WTC11 (cell line): ENCODE results near the gene LIF. TPM values are rescaled to one million over a fixed set of nuclear protein-coding genes. Genes with fewer than 3 reads are reported as not detected.

Source experiments
- ATAC-seq: fragments of 200-7000 bp; cut with Tn5 transposase; 2 replicates; pipeline ENCODE4 v1.10.0; 2021; ENCODE audit warnings: mild to moderate bottlenecking, moderate library complexity
- CTCF ChIA-PET: fragments of 300-600 bp; sonication (Branson Sonifier 250); formaldehyde crosslinking; loops from one replicate; lab custom pipeline; 2021; ENCODE audit warnings: antibody characterized with exemption; lab: Charles Lee
- POLR2A ChIA-PET: fragments of 350-600 bp; sonication (Branson Sonifier 250); formaldehyde crosslinking; loops from one replicate; lab custom pipeline; 2021; ENCODE audit warnings: antibody characterized with exemption; lab: Charles Lee
- DNase-seq: peaks from one replicate; pipeline ENCODE4 v3.0.0; 2021; ENCODE audit warnings: low spot score
- H3K27ac Mint-ChIP-seq: 2 replicates; pipeline ENCODE4 v1.8.0; 2021; ENCODE audit warnings: mixed read lengths
- H3K27me3 Mint-ChIP-seq: 2 replicates; pipeline ENCODE4 v1.8.0; 2021; ENCODE audit warnings: low read depth, mild to moderate bottlenecking, moderate library complexity, mixed read lengths
- H3K36me3 Mint-ChIP-seq: 2 replicates; pipeline ENCODE4 v1.8.0; 2021; ENCODE audit warnings: mixed read lengths
- H3K4me1 Mint-ChIP-seq: 2 replicates; pipeline ENCODE4 v1.8.0; 2022; ENCODE audit warnings: mixed read lengths
- H3K4me3 Mint-ChIP-seq: 2 replicates; pipeline ENCODE4 v1.8.0; 2021; ENCODE audit warnings: mild to moderate bottlenecking, moderate library complexity, mixed read lengths
- H3K9me3 Mint-ChIP-seq: 2 replicates; pipeline ENCODE4 v1.8.0; 2021; ENCODE audit warnings: mixed read lengths
- GABPB1 ChIP-seq: sonication (generic); formaldehyde crosslinking; IDR thresholded peaks from 2 replicates; pipeline ENCODE4 v1.8.1; 2023; ENCODE audit warnings: mild to moderate bottlenecking, missing genetic modification reagents
- NFATC4 ChIP-seq: fragments of 250-450 bp; sonication (Bioruptor Pico); IDR thresholded peaks from 2 replicates; pipeline ENCODE4 v1.9.0; 2021; ENCODE audit warnings: mild to moderate bottlenecking
- NFE2L1 ChIP-seq: sonication (generic); formaldehyde crosslinking; IDR thresholded peaks from 2 replicates; pipeline ENCODE4 v1.8.1; 2023; ENCODE audit warnings: missing genetic modification reagents
- NFYB ChIP-seq: sonication (generic); formaldehyde crosslinking; conservative IDR thresholded peaks from 2 replicates; pipeline ENCODE4 v1.8.0; 2022; ENCODE audit warnings: low read depth, missing genetic modification reagents
- PRRX2 ChIP-seq: fragments of 250-450 bp; sonication (Bioruptor Pico); IDR thresholded peaks from 2 replicates; pipeline ENCODE4 v1.8.0; 2021; ENCODE audit warnings: mild to moderate bottlenecking
- SMAD3 ChIP-seq: sonication (generic); formaldehyde crosslinking; IDR thresholded peaks from 2 replicates; pipeline ENCODE4 v1.8.0; 2022; ENCODE audit warnings: missing genetic modification reagents, mild to moderate bottlenecking, borderline replicate concordance
- SP1 ChIP-seq: sonication (generic); formaldehyde crosslinking; conservative IDR thresholded peaks from 2 replicates; pipeline ENCODE4 v1.8.1; 2022; ENCODE audit warnings: missing genetic modification reagents
- TEAD1 ChIP-seq: sonication (generic); formaldehyde crosslinking; IDR thresholded peaks from 2 replicates; pipeline ENCODE4 v1.8.0; 2022; ENCODE audit warnings: mild to moderate bottlenecking, missing genetic modification reagents
- TEAD4 ChIP-seq: sonication (generic); formaldehyde crosslinking; IDR thresholded peaks from 2 replicates; pipeline ENCODE4 v1.8.0; 2022; ENCODE audit warnings: mild to moderate bottlenecking, missing genetic modification reagents
- ZNF121 ChIP-seq: sonication (generic); formaldehyde crosslinking; IDR thresholded peaks from 2 replicates; pipeline ENCODE4 v1.8.0; 2023; ENCODE audit warnings: missing genetic modification reagents
- ZNF416 ChIP-seq: fragments of 250-450 bp; sonication (Bioruptor Pico); IDR thresholded peaks from 2 replicates; pipeline ENCODE4 v1.9.0; 2021; ENCODE audit warnings: mild to moderate bottlenecking, inconsistent platforms
- ZNF423 ChIP-seq: fragments of 250-450 bp; sonication (Bioruptor Pico); IDR thresholded peaks from 2 replicates; pipeline ENCODE4 v2.1.2; 2022; ENCODE audit warnings: mild to moderate bottlenecking, moderate library complexity
- total RNA-seq: library from RNA; stranded (reverse); gene quantifications from 3 replicates; pipeline ENCODE4 v1.2.3, GENCODE V29; 2021
- TF ChIP-seq, protein P1 (sequence below): fragments of 250-450 bp; sonication (Bioruptor Pico); IDR thresholded peaks from 2 replicates; pipeline ENCODE4 v1.9.0; 2021; ENCODE audit warnings: mild to moderate bottlenecking
- TF ChIP-seq, protein P2 (sequence below): sonication (generic); formaldehyde crosslinking; IDR thresholded peaks from 2 replicates; pipeline ENCODE4 v1.8.1; 2023; ENCODE audit warnings: mild to moderate bottlenecking, missing genetic modification reagents
- TF ChIP-seq, protein P3 (sequence below): sonication (generic); formaldehyde crosslinking; IDR thresholded peaks from 2 replicates; pipeline ENCODE4 v1.8.0; 2023; ENCODE audit warnings: mild to moderate bottlenecking, missing genetic modification reagents
- TF ChIP-seq, protein P4 (sequence below): sonication (generic); formaldehyde crosslinking; IDR thresholded peaks from 2 replicates; pipeline ENCODE4 v1.8.0; 2023; ENCODE audit warnings: missing genetic modification reagents, mild to moderate bottlenecking, borderline replicate concordance

The LIF gene
- total RNA-seq, 1 experiment from 2014 or later, result 7.2 TPM

DNA sequence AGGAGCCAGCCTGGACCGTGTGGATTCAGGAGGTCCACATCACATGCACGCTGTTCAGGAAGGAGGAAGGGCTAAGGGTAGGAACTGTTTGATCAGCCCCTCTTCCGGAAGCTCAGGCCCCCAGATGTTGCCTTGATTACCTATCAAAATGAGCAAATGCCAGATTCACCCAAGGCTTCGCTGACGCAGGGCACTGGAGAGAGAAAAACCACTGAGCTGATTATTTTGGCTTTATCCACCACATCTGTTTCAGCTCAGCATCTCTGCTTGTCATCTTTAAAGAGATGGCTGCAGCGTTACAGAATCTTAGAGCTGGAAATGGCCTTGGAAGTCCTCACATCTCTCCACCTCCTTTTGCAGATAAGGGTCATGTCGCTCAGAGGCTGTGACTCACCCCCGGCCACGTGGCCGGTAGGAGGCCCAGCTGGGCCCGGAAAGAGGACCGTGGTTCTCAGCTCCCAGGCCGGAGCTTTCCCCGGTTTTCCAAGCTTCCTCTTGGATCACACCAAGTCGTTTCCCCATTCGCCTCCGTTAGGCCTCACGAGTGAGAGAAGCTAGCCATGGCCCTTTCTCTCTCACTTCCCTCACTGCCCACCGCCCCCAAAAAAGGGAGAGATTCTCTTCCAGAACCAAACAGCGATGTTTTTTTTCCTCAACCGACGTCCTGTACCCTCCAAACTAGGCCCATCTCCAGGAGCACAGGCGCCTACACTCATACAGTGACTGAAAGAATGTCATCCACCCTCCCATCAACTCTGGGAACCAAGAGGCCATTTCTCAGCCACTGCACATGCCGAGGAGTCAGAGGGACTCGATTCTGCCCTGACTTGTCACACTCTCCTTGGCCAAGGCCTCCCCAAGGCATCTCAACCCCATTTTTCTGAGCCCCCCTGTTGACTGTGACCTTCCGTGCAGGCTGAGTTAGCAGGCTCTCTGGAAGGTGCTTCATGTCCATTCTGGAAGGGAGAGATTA, 37.6 kb downstream of the LIF start (continued):
- TF ChIP-seq ZNF423 (CRISPR knock-in tag) (no peak), SMAD3 (CRISPR knock-in tag) (no peak), ZNF121 (CRISPR knock-in tag) (no peak), PRRX2 (CRISPR knock-in tag) (no peak)

DNA sequence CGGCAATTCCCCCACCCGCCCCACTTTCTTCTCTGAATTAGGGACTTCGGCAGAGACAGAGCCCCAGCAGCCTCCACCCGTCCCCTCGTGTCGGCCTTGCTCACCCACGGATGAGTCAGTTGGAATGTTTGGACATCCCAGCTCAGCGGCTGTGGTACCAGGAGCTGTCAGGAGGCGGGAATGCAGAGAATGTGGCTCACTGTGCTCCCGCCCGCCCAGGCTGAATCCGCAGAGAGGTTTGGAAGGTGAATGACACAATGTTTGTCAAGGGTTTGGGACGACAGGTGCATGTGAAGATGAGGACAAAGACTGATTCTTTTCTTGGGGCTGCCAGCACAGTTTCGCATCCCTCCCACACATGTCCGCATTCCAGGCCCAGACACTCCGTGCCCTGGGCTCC, 39.6 kb downstream of the LIF start:
- peak; percentile 71 for DNase-seq
- Mint-ChIP-seq H3K4me1 (peaks cover 17% of the 10 kb centered on the region), H3K36me3 (no peaks in the 10 kb centered on the region), H3K4me3 (no peak overlapping the region), H3K27ac (no peak overlapping the region), H3K9me3 (no peaks in the 10 kb centered on the region), H3K27me3 (no peaks in the 10 kb centered on the region)
- TF ChIP-seq GABPB1 (CRISPR knock-in tag), result peak; percentile 71
- peak; percentile 90 for TF ChIP-seq TEAD4 (CRISPR knock-in tag)
- TF ChIP-seq SMAD3 (CRISPR knock-in tag), result no peak
- TF ChIP-seq, protein P1, sequence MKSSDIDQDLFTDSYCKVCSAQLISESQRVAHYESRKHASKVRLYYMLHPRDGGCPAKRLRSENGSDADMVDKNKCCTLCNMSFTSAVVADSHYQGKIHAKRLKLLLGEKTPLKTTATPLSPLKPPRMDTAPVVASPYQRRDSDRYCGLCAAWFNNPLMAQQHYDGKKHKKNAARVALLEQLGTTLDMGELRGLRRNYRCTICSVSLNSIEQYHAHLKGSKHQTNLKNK, result no peak
- TF ChIP-seq, protein P2, sequence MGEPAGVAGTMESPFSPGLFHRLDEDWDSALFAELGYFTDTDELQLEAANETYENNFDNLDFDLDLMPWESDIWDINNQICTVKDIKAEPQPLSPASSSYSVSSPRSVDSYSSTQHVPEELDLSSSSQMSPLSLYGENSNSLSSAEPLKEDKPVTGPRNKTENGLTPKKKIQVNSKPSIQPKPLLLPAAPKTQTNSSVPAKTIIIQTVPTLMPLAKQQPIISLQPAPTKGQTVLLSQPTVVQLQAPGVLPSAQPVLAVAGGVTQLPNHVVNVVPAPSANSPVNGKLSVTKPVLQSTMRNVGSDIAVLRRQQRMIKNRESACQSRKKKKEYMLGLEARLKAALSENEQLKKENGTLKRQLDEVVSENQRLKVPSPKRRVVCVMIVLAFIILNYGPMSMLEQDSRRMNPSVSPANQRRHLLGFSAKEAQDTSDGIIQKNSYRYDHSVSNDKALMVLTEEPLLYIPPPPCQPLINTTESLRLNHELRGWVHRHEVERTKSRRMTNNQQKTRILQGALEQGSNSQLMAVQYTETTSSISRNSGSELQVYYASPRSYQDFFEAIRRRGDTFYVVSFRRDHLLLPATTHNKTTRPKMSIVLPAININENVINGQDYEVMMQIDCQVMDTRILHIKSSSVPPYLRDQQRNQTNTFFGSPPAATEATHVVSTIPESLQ (CRISPR knock-in tag), result no peak
- TF ChIP-seq NFYB (CRISPR knock-in tag), result no peak
- TF ChIP-seq TEAD1 (CRISPR knock-in tag), result no peak
- no peak for TF ChIP-seq NFATC4
- TF ChIP-seq ZNF416 (CRISPR knock-in tag), result no peak
- TF ChIP-seq, protein P3, sequence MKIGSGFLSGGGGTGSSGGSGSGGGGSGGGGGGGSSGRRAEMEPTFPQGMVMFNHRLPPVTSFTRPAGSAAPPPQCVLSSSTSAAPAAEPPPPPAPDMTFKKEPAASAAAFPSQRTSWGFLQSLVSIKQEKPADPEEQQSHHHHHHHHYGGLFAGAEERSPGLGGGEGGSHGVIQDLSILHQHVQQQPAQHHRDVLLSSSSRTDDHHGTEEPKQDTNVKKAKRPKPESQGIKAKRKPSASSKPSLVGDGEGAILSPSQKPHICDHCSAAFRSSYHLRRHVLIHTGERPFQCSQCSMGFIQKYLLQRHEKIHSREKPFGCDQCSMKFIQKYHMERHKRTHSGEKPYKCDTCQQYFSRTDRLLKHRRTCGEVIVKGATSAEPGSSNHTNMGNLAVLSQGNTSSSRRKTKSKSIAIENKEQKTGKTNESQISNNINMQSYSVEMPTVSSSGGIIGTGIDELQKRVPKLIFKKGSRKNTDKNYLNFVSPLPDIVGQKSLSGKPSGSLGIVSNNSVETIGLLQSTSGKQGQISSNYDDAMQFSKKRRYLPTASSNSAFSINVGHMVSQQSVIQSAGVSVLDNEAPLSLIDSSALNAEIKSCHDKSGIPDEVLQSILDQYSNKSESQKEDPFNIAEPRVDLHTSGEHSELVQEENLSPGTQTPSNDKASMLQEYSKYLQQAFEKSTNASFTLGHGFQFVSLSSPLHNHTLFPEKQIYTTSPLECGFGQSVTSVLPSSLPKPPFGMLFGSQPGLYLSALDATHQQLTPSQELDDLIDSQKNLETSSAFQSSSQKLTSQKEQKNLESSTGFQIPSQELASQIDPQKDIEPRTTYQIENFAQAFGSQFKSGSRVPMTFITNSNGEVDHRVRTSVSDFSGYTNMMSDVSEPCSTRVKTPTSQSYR (CRISPR knock-in tag), result no peak
- ChIA-PET CTCF (interaction anchor here (0.6 to 1.1 kb wide), 3 partner anchors 49 to 68 kb away, joined by 3 to 4 read pairs (median 3); no protein-coding TSS in a partner anchor), POLR2A (no interaction called here)
- ATAC-seq, result peak; percentile 79

DNA sequence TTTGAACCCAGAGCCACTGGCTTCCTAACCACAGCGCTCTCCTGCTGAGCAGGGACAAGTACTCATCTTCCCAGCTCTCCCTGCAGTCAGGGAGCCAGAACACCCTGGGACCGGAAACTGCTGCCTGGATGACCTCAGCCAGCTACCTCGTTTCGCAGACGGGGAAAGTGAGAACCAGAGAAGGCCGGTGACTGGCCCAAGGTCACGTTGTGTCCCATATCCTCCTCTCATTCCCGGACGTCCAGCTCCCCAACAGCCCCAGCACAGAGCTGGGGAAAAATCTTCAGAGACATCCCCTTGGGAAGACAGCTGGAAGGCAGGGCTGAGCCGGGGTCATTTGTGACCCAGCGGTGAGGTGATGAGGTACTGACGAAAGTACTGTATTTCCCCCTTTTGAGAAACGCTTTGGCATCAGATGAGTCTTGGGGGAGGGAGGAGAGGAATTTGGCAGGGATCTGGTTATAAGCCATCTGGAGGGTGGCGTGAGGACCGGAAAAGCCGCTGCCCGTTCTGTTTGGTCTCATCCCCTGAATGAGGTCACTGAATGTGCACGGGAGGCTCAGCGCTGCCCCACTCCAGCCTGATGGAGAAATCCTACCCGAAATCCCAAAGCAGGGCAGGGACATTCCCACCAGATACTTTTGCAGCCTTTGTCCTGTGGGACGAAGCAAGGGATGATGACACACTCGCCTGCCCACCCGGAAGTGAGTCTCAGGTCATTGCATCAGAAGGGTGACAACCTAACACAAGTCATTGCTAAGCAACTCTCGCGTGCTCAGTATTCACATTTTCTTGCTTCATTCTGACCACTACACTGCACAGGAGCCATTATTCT, 41.1 kb downstream of the LIF start:
- CTCF ChIA-PET, result interaction anchor here (1.1 to 1.3 kb wide), 2 partner anchors 57 to 82 kb away, joined by 3 read pairs; no protein-coding TSS in a partner anchor
- ATAC-seq (no peak), DNase-seq (no peak)
- TF ChIP-seq GABPB1 (CRISPR knock-in tag) (peak; percentile 91), SP1 (CRISPR knock-in tag) (no peak), NFE2L1 (CRISPR knock-in tag) (no peak)
- TF ChIP-seq, protein P4, sequence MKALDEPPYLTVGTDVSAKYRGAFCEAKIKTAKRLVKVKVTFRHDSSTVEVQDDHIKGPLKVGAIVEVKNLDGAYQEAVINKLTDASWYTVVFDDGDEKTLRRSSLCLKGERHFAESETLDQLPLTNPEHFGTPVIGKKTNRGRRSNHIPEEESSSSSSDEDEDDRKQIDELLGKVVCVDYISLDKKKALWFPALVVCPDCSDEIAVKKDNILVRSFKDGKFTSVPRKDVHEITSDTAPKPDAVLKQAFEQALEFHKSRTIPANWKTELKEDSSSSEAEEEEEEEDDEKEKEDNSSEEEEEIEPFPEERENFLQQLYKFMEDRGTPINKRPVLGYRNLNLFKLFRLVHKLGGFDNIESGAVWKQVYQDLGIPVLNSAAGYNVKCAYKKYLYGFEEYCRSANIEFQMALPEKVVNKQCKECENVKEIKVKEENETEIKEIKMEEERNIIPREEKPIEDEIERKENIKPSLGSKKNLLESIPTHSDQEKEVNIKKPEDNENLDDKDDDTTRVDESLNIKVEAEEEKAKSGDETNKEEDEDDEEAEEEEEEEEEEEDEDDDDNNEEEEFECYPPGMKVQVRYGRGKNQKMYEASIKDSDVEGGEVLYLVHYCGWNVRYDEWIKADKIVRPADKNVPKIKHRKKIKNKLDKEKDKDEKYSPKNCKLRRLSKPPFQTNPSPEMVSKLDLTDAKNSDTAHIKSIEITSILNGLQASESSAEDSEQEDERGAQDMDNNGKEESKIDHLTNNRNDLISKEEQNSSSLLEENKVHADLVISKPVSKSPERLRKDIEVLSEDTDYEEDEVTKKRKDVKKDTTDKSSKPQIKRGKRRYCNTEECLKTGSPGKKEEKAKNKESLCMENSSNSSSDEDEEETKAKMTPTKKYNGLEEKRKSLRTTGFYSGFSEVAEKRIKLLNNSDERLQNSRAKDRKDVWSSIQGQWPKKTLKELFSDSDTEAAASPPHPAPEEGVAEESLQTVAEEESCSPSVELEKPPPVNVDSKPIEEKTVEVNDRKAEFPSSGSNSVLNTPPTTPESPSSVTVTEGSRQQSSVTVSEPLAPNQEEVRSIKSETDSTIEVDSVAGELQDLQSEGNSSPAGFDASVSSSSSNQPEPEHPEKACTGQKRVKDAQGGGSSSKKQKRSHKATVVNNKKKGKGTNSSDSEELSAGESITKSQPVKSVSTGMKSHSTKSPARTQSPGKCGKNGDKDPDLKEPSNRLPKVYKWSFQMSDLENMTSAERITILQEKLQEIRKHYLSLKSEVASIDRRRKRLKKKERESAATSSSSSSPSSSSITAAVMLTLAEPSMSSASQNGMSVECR (CRISPR knock-in tag), result no peak
- TF ChIP-seq, protein P3 (CRISPR knock-in tag), result no peak
- no peaks in the 10 kb centered on the region for H3K27me3 Mint-ChIP-seq
- H3K4me3 Mint-ChIP-seq, result no peak overlapping the region
- no peaks in the 10 kb centered on the region for H3K9me3 Mint-ChIP-seq
- no peak overlapping the region for H3K27ac Mint-ChIP-seq
- no peaks in the 10 kb centered on the region for H3K36me3 Mint-ChIP-seq
- H3K4me1 Mint-ChIP-seq, result peaks cover 13% of the 10 kb centered on the region
- POLR2A ChIA-PET, result no interaction called here
